ENCODE data around the gene SLC7A8.

The SLC7A8 gene

DNA sequence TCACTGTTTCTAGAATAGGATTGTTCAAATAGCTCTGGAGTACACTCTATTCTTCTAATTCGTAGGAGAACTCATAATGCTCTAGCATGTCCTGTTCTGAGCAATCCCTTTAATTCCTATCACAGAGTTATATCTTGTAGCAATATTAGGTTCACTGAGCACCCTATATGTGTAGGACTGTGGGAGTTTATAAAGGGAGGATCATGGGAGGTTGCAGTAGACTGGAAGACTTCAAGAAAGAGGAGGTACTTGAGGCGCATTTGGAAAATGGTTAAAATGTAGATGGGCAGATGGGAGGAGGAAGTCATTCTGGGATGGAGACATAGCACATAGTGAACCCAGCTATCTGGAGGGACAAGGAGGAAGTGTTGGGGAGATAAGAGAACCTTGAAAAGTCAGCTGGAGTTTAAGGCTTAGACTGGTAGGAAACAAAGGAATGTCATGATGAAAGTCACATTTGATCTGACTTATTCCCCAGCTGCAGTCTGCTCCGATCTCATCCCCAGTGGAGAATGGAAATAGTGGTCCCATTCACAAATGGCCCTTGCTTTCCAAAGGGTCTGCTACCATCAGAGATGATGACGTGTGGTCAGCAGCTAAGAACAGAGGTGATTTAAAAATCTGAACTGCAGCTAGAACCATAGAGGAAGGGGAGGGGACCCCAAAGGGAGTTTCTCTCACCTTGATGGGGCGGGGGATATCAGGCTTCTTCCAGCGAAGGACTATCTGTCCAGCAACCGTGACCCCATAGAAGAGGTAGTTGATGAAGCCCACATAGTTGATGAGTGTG lies 54.3 kb downstream of the SLC7A8 start:
- no peak for DNase-seq

DNA sequence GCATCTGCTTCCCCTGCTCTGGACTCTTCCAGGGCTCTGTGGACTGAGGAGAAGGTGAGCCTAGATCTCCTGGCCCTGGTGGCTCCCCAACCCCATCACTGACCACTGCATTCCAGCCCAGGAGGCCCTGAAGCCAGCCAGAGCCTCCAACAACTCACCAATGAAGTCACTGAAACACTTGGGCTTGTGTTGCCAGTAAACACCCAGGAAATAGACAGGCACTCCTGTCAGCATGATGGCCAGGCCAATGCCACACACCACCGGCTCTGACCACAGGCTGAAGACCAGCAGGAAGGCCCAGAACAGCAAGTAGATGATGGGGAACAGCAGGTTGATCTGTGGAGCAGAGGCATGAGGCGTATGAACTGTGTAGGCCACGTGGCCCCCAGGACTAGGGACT lies 55.6 kb downstream of the SLC7A8 start:
- DNase-seq: no peak

DNA sequence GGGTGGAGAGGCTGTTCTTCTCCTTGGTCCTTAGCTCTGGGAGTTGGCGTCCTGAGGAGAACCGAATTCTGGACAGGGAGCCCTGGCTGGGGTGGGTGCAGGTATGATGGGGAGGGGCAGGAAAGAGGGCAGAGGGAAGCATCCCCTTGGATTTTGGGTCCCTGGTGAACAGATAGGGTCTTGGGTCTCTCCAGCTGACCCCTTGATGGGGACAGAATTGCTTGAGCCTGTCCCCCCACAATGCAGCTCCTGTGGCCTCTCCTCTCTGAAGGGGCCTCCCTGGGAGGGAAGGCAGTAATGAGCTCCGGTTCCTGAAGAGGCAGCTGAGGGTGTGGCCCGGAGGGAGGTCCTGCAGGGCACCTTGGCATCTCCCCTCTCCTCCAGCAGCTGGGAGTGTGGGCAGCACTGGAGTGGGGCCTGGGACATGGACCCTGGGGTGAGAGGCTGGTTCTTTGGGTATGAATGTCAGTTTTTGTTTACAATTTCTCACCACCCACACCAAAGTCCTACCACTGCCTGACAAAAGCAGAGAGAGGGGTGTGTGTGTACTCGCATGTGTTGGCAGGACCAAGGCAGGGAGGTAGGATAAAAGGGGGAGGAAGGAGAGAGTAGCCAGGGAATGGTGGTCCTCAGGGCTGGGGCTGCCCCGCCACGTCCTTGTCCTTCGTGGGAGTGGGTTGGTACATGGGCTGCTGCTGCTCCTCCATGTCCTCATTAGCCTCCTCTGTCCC lies 56.7 kb downstream of the SLC7A8 start:
- no peak for DNase-seq

DNA sequence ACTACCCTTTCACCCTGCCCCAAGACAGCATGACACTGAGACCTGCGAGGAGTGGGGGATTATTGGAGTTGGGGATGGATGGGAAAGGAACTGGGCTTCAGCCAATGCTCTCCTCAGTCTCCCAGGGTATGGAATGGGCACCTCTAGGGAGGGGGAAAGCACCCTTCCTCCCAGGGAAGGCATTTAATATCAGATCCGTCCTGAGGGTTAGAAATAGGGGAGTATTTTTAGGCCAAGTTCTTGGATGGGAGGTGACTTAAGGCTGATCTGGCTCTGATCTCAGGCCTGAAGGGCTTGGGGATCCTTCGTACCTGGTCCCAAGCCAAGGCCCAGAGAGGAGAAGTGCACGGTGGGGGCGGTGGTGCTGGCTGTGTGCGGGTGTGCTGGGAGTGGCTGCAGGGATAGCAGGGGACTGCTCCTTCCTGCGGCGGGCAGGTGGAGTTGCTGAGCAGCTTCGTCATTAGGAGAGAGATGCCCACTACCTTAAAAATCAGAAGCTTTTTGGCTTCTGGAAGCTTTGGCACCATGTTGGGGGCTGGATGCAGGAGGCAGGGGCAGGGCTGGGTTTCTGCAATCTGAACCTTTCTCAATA lies 57.4 kb downstream of the SLC7A8 start:
- DNase-seq: no peak

DNA sequence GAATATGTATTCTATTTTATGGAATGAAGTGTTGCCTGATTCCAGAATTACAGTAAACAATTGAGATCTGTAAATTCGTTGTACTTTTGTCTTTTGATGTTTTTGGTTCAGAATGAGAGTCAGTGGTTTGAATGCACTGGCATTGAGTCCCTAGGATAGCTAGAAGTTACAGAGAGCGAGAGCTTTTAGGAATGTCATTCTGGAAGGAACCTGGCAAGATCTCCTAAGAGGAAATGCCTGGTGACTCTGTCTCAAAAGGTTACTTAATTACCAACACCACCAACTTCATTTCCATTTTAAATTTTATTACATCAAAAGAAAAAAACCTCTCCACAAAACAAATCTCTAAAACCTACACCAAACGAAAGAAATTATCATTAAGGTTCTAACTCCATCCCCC lies 58.4 kb downstream of the SLC7A8 start:
- no peak for DNase-seq

DNA sequence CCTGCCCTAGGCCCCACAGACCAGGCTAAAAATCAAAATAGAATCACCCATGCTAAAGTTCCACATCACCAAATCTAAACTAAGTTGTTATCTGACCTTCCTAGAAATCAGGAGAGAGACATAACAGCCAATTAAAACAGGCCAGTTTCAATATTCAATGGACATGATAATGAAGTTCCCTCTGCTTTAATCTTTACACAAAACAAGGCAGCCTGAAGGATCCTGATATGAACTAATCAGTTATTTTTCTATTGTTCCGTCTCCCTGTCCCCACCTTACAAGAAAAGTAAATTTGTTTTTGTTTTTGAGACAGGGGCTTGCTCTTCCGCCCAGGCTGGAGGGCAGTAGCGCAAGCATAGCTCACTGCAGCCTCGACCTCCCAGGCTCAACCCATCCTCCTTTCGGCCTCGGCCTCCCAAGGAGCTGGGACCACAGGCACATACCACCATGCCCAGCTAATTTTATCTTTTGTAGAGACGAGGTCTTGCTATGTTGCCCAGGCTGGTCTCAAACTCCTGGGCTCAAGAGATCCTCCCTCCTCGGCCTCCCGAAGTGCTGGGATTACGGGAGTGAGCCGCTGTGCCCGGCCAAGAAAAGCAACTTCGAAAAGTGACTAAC lies 59.0 kb downstream of the SLC7A8 start:
- DNase-seq: no peak

DNA sequence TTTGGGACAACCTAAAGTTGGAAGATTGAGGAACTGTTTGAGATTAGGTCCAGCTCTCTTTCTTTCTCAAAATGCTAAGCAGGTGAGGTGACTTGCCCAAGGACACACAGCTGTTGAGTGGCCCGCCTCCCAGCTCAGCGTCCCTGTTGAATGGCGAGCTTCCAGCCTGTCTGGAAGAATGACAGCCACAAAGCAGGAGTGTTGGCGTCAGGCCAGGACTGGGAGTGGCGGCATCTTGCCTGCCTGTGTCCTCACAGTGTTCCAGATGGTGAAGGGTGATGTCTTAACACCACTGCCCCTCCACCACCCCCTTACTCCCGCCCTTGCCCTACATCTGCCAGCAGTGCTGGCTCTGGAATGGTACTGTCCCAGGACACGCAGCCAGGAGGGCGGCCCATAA lies 60.0 kb downstream of the SLC7A8 start:
- peak; percentile 91 for DNase-seq

DNA sequence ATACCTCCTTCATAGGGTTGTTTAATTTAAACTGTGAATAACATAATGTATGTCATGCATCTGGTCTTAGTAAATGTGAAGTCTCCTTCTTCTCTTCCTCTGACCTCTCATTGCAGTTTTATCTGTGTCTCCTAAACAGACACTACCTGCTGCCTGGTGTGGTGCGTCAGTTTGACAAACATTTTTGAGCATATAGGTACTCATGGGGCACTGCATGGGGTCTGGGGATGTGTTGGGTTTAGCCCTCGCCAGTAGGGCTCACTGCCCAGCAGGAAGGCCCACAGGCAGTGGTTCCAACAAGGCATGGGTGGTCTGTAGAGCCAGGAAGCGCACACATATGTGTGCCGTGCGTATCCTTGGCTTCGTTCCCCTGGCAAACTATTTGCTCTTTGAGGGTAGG lies 61.4 kb downstream of the SLC7A8 start:
- no peak for DNase-seq

DNA sequence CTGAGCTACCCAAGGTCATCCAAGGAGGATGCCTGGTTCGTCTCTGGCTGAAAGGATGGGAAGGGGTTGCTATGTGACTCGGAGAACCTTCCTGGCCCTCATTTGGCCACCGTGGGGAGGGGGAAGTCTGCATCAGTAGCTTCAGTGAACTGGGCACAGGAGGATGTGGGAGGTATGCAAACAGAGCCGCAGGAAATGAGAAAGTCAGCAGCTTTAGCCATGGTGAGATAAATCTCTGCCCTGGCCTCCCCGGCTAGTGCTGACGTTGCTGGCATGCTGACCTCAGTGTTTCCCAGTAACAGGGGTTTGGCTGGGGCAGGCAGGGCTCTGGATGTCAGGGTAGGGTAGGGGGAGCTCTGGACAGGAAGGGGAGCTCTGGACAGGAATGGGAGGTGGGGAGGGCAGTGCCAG lies 62.1 kb downstream of the SLC7A8 start:
- no peak for DNase-seq

DNA sequence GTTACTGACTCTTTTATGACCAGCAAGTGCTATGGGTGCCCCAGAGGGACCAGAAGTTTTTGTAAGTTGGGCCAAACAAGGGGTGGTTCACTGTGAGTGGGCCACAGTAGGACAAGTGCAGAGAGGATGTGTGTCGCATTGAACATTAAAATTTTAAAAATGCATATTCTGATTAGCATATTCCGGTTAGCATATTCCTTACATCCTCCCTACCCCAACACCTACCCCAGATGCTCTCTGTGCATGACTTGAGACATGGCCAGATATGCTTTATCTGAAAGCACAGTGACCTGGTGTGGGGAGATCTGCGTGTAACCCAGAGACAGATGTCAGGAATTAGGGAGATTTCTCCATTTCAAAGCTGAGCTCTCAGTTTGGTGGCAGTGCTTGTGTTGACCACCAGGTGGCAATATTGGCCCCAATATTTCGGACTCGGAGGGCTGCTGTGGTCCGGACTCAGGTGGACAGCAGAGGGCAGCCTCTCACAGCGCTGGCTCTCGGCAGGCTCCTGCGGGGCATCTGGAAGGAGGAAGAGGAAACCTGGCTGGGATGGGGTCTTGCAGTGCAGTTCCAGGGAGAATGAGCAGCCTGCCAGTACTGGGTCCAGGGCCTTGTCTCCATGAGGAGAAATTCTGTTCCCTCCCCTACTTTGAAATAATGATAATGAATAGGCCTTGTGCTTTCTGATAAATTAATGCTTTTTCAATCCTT lies 62.8 kb downstream of the SLC7A8 start:
- peak; percentile 84 for DNase-seq

DNA sequence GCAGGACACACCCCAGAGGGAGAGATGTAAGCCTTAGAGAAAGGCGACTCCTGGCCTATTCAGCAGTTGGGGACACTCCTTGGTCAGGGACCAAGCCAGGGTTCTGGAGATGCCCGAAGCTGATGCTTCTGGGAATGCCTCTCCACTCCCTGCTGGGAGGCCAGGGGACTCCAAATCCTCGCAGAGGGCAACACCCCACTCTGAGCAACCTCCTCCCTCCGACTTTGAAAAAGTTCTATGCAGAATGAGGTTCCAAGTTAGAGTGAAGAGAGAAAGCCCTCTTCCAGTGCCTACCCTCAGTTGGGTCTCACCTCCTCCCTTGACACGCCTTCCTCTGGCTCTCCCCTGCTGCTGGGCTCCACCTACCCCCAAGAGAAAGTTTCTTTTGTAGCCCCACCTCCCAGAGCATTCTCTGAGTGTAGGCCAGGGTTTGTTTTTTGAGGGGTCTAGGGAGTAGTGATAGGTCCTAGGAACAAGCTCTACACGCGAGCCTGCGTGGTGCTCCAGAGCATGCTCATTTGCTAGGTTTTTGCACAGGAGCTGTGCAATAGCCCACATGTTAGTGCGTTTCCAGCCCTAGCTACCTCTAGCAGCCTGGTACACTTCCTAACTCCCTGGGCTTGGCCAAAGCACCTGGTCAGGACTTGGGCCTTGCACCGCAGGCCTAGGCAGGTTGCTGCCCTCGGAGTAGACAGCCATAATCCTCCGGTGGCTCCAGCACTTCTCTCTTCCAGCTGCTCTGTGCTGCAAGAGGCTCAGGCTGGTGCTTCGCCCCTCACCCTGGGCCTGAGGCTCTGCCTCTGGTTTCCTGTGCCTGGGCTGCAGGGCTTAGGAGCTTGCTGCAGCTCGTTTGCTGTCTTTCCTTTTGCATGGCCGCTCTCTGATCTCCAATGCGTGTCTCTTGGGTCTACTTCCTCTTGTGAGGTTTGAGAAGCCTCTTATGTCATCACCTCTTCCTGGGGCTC lies 63.8 kb downstream of the SLC7A8 start:
- DNase-seq: no peak

DNA sequence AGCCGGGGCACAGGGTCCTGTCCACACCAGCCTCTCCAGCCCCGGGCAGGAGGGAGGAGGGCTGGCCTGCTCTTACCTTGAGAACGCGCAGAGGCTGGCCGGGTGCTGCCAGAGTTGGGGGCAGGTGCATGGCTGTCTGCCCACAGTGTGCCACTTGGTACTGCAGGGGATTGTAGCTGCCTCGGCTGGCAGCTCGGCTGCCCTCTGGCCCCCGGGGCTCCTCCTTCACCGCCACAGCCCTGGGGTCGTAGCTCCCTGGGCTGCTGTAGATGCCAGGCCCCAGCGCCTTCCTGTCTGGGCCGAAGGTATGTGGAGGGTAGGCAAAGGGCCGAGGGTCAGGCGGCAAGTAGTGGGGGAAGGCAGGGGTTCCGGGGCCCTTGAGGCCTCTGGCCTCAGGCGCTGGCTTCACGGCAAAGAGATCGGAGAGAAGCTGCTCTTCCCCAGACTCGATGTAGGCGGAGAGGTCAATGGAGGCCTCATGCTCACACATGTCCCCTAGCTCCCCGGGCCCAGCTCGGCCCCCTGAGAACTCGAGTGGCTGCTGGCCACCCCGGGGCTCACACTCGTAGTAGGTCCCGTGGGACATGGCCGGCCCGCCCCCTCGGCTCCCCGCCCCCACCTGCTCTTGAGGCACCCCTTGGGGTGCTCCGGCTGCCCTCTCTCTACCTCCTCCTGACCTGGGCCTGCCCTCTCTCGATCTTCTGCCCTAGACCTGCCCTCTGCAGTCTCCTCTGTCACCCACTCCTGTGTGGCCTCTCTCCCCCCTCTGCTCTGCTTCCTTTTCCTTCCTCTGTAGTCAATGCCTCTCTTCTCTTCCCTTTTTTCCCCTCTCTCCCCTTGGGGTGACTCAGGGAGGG lies 64.7 kb downstream of the SLC7A8 start, which contains the start of gene CEBPE:
Gene CEBPE, minus strand, starts transcription at position 750 of the 857 bp plus-strand sequence. Its CDS starts 164 bp downstream, at position 586.
- no peak for DNase-seq

DNA sequence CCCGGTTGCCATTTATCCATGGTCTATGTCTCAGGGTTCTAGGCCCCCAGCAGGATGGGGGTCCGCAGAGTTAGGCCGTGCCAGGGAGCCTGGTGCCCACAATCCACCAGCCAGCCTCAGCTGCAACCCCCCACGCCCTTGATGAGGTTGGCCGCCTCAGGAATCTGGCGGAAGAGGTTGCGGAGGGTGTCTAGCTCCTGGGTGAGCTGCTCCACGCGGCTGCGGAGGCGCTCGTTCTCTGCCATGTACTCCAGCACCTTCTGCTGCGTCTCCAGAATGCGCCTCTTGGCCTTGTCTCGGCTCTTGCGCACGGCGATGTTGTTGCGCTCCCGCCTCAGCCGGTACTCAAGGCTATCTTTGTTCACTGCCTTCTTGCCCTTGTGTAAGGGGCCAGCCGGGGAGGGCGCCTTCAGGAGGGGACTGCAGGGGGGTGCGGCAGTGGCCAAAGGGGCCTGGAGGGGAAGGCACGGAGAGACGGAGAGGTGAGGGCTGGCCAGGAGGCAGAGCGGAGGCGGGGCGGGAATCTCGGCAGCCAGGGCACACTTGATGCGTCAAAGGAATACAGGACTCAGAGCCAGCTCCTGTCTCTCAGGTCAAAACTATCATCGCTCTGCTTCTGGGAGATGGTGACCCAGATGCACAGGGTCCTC lies 66.0 kb downstream of the SLC7A8 start:
- DNase-seq: no peak

DNA sequence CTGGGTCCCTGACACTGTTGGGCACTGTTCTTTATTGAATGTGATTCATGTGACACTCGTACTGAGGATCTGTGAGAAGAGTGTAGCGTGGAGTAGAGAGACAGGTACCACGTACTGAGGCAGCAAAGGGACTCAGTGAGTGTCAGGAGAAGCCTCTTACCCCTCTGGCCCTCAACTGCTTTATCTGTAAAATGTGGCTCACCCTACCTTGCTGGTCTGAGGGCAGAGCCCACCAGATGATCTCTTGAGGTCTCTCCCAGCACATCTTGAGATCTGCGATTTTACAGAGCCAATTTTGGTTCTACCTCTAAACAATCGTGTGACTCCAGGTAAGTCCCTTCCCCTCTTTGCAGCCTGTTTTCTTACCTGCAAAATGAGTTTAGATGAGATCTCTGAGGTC lies 67.5 kb downstream of the SLC7A8 start:
- DNase-seq: no peak

DNA sequence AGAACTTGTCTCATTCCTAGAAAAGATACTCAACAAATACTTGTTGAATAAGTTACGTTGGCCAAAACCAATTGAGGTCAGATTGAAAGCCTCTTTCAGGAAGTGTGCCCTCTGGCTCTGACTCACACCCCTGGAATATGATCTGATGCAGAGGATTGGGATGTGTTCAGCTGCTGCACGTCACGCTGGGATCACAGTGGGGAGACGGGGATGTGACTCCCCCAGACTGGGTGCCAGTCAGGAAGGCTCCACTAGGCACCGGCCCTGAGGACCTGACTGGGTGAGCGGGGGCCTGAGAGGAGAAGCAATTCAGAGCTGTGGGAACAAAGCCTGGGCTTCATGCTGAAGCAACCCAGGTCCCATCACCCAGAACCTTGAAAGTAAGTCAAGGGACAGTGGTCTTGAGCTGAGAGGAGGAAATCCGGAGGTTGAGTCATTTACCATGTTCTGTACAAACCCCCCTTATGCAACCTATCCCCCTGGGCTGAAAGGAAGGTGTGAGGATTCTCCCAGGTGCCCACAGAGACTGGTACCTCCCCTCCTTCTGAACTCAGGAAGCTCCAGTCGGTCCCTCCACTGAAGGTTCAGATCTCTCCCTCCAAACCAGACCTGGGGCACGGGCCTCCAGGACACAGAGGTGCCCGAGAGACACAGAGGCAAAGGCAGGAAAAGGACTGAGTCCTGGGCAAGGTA lies 68.3 kb downstream of the SLC7A8 start:
- no peak for DNase-seq

DNA sequence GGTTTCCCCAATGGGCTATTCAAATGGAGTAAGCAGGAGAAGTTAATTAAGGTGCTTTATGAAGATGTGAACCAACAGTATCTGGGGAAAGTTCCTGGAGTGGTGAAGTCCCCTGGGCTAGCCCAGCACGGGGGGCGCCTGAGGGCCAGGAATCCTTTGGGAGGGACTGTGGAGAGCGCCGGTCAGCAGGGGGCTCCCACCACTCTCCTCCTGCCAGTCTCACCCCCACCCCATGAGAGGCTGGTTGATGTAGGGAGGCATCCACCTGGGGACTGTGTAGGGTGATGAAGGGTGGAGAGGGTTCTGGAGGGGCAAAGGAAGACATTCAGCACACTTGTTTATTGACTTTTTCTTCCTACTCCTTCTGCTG lies 68.8 kb downstream of the SLC7A8 start:
- no peak for DNase-seq

DNA sequence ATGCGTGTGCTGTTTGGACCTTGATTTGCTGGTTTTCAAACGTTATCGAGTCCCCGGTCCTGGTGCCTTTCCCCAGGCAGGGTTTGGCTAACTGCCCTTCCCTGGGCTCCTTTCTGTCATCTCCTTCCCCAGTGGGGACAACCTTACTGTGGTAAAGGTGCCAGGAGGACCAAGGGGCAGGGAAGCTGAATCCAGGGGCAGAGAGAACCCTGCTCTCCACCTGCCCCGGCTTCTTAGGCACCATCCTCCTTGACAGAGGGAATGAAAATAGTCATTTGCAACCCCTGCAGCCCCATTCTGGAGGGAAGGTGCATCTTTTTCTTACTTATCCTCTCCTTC lies 69.4 kb downstream of the SLC7A8 start:
- no peak for DNase-seq

DNA sequence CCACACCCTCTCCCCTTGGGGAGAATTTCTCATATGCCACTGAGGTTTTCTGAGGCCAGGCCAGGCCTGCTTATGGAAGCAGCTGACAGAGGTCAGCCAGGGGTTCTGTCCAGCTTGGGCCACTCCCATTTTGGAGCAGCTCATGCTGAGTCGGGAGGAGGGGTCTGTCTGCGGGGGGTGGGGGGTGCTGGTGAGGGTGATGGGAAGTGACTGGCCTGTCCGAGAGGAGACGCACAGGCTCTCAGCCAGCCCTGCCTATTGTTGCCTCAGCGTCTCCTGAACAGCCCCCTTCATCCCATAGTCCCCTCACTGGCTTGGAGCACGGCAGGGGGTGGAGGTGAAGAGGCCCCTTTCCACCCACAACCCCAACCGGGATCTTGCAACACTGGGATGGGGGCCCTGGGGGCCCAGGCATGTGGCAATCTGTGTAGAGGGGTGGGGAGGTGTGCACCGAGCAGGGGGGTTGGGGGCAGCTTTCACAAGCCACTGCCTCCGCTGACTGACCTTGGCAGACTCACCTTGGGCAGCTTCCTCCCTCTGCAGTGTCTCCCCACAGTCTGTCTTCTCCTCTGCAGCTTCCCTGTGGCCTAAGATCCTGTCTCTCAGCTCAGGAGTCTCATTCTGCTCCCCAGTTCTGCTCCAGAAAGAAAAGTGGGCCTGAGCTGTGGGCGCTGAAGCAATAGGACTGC lies 69.9 kb downstream of the SLC7A8 start:
- no peak for DNase-seq
